Mucosa of rectum (tissue), 2 donors: ENCODE measurements around the gene BGN.

Experiments used
- H3K27ac ChIP-seq, 2 donors: one replicate each; pipeline ENCODE4 v1.7.0; 2013; ENCODE audit warnings: inconsistent platforms in 2 of 2, low read depth in 2 of 2, low read length in 2 of 2
- H3K27me3 ChIP-seq, 2 donors: one replicate each; pipeline ENCODE4 v1.7.0; 2013; ENCODE audit warnings: low read length in 2 of 2; ENCODE audit not compliant: control insufficient read depth in 2 of 2, insufficient read depth in 2 of 2
- H3K36me3 ChIP-seq, 2 donors: one replicate each; pipeline ENCODE4 v1.7.0; 2013; ENCODE audit warnings: low read length in 2 of 2; ENCODE audit not compliant: control insufficient read depth in 2 of 2, insufficient read depth in 2 of 2
- H3K4me1 ChIP-seq, 2 donors: one replicate each; pipeline ENCODE4 v1.7.0; 2013; ENCODE audit warnings: low read length in 2 of 2, mild to moderate bottlenecking in 1 of 2; ENCODE audit not compliant: control insufficient read depth in 2 of 2, insufficient read depth in 2 of 2
- H3K4me3 ChIP-seq, 2 donors: one replicate each; pipeline ENCODE4 v1.7.0; 2013; ENCODE audit warnings: low read length in 2 of 2
- H3K9ac ChIP-seq, 2 donors: one replicate each; pipeline ENCODE4 v1.7.0; 2013; ENCODE audit warnings: low read length in 2 of 2, low read depth in 1 of 2, mild to moderate bottlenecking in 1 of 2
- H3K9me3 ChIP-seq, 2 donors: one replicate each; pipeline ENCODE4 v1.7.0; 2013; ENCODE audit warnings: low read length in 2 of 2; ENCODE audit not compliant: control insufficient read depth in 2 of 2
- donor health status: healthy.
- donor health status: Normal muscosa, but diverticular disease.

The BGN gene

DNA sequence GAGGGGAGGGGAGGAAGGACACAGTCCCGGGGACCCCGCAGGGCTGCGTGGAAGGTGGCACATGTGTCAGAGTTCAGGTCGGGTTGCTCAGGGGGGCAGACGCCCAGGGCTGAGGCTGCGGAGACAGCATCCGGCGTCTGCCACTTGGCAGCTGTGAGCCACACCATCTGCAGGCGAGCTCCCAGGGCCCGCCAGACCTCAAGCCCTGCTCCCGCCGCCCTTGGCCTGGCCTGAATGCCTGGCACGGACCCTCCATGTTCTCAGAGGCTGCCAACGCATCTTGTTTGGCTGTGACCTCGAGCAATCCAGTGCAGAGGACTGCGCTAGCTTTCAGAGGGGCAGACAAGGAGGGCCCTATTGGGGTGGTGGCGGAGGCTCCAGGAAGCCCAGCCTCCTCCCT lies 5.1 kb downstream of the BGN start:
- Histone ChIP-seq H3K36me3 (no peaks in the 10 kb centered on the region), H3K27ac (no peak overlapping the region), H3K27me3 (peaks cover 0 to 3% of the 10 kb centered on the region in 2 donors), H3K4me3 (no peak overlapping the region), H3K9me3 (no peaks in the 10 kb centered on the region), H3K4me1 (no peaks in the 10 kb centered on the region), H3K9ac (no peak overlapping the region)

DNA sequence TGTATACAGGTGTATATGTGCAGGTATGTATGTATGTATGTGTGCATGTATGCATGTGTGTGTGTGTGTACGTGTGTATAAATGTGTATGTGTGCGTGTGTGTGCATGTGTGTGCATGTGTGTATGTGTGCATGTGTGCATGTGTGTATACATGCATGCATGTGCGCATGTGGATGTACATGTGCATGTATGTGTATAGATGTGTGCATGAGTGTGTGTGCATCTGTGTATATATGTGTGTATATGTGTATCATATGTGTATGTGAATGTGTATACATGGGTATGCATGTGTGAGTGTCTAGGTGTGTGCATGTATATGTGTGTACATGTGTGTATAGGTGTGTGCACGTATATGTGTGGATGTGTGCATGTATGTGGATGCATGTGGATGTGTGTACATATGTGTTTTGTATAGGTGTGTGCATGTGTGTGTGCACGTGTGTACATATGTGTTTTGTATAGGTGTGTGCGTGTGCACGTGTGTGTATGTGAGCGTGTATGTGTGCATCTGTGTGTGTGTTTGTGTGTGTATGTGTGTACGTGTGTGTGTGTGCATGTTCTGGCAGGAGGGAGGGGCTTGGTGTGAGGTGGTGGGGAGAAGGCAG lies 6.0 kb downstream of the BGN start:
- H3K4me1 ChIP-seq, result no peaks in the 10 kb centered on the region
- no peaks in the 10 kb centered on the region for H3K27me3 ChIP-seq
- no peak overlapping the region for H3K9ac ChIP-seq
- H3K4me3 ChIP-seq, result no peak overlapping the region
- H3K9me3 ChIP-seq, result no peaks in the 10 kb centered on the region
- no peak overlapping the region for H3K27ac ChIP-seq
- H3K36me3 ChIP-seq, result no peaks in the 10 kb centered on the region

- no peaks in the 10 kb centered on the region for H3K4me1 ChIP-seq
- no peaks in the 10 kb centered on the region for H3K9me3 ChIP-seq
- H3K27ac ChIP-seq, result no peak overlapping the region
- no peak overlapping the region for H3K4me3 ChIP-seq
- H3K36me3 ChIP-seq, result no peaks in the 10 kb centered on the region
- no peaks in the 10 kb centered on the region for H3K27me3 ChIP-seq
- no peak overlapping the region for H3K9ac ChIP-seq
These were observed 6.8 kb downstream of the BGN start for GRCh38 chrX:153501530-153501929.

DNA sequence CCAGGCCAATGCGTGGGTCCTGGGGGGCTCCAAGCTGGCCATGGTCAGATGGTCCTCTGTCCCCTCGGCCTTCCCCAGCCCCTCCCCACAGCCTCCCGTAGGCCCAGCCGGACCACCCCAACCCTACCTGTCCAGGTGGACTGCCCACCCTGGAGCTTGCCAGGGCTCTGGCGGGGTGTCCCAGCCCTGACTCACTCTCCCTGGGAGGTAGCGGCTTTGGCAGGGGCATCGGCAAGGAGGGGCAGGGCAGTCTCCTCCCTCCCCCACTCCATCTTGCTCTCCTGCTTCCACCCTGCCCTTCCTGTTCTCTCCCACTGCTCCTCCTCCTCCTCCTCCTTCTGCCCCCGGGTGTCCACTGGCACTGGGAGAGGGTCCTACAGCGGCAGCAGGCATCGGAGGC lies 7.4 kb downstream of the BGN start:
- Histone ChIP-seq H3K9ac (no peak overlapping the region), H3K36me3 (no peaks in the 10 kb centered on the region), H3K4me1 (no peaks in the 10 kb centered on the region), H3K27me3 (peaks cover 0 to under 1% of the 10 kb centered on the region in 2 donors), H3K9me3 (no peaks in the 10 kb centered on the region), H3K27ac (no peak overlapping the region), H3K4me3 (no peak overlapping the region)

- Histone ChIP-seq H3K4me3 (no peak overlapping the region), H3K9me3 (no peaks in the 10 kb centered on the region), H3K27me3 (peaks cover 0 to 4% of the 10 kb centered on the region in 2 donors), H3K9ac (no peak overlapping the region), H3K27ac (no peak overlapping the region), H3K4me1 (no peaks in the 10 kb centered on the region), H3K36me3 (no peaks in the 10 kb centered on the region)
These were observed 8.0 kb downstream of the BGN start for GRCh38 chrX:153502796-153503195.

DNA sequence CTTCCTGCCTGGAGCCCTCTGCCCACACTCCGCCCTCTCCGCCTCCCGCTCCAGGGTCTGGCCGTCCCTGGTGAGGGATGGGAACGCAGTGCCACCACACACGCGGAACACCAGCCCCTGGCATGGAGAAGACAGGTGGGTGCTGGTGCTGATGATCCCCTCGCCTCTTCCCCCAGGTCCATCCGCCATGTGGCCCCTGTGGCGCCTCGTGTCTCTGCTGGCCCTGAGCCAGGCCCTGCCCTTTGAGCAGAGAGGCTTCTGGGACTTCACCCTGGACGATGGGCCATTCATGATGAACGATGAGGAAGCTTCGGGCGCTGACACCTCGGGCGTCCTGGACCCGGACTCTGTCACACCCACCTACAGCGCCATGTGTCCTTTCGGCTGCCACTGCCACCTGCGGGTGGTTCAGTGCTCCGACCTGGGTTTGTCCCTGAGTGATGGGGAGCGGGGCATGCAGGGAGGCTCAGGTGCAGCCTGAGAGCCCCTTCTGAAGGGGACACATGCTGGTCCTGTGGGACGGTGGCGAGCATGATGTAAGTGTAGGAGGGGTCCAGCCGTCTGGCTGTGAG lies 9.8 kb downstream of the BGN start:
- Histone ChIP-seq H3K4me1 (no peaks in the 10 kb centered on the region), H3K27ac (no peak overlapping the region), H3K9ac (no peak overlapping the region), H3K36me3 (no peaks in the 10 kb centered on the region), H3K27me3 (peaks cover 2 to 4% of the 10 kb centered on the region in 2 donors), H3K4me3 (no peak overlapping the region), H3K9me3 (no peaks in the 10 kb centered on the region)

DNA sequence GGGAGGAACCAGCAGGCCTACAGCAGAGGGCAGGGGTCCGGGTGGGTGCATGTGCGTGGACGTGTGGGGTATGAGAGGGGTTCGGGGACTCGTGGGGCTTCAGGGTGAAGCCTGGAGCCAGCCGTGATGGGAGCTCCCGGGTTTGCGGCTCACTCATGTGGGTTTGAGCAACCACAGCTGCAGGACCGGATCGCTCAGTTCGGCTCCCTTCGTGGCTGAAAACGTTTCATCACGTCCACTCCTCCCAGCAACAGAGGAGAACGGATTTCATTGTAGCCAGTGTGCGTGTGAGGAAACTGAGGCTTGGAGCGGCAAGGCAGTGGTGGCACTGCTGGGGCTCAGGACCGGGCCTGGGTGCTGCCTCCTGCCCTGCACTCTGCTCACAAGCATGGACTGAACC lies 10.6 kb downstream of the BGN start:
- no peaks in the 10 kb centered on the region for H3K4me1 ChIP-seq
- no peaks in the 10 kb centered on the region for H3K36me3 ChIP-seq
- H3K27me3 ChIP-seq, result peaks cover 2 to 4% of the 10 kb centered on the region in 2 donors
- no peaks in the 10 kb centered on the region for H3K9me3 ChIP-seq
- H3K4me3 ChIP-seq, result no peak overlapping the region
- no peak overlapping the region for H3K9ac ChIP-seq
- no peak overlapping the region for H3K27ac ChIP-seq

DNA sequence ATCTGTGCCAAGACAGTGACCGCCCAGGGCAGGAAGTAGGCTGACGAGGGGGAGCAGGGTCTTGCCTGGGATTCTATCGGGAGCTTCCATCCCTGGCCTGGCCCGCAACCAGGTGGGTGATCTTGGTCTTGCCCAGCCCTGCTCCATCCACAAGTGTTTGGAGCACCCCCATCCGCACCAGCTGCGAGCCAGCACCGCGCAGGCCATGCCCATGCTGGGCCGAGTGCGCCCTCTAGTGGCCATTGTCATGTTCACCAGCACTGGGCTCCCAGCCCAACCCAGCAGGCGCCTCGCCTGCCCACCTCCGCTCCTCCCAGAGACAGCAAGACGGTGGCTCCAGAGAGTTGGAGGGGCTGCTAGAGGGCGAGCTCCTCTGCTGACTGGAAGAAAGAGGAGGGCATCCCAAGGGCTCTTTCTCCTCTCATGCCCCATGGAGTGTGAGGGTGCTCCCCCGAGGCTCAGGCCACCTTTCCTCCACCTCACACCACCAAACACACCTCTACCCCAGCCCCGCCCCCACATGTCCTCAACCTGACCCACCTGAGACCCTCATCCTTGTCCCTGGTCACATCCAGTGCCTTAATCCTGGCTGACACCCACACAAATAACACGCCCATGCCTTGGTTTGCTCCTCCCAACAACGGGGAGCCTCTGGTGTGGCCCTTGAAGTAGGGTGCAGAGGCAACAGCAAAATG lies 12.9 kb downstream of the BGN start:
- Histone ChIP-seq H3K36me3 (no peaks in the 10 kb centered on the region), H3K4me1 (no peaks in the 10 kb centered on the region), H3K9ac (no peak overlapping the region), H3K4me3 (no peak overlapping the region), H3K27me3 (peaks cover 4 to 6% of the 10 kb centered on the region in 2 donors), H3K9me3 (no peaks in the 10 kb centered on the region), H3K27ac (no peak overlapping the region)

DNA sequence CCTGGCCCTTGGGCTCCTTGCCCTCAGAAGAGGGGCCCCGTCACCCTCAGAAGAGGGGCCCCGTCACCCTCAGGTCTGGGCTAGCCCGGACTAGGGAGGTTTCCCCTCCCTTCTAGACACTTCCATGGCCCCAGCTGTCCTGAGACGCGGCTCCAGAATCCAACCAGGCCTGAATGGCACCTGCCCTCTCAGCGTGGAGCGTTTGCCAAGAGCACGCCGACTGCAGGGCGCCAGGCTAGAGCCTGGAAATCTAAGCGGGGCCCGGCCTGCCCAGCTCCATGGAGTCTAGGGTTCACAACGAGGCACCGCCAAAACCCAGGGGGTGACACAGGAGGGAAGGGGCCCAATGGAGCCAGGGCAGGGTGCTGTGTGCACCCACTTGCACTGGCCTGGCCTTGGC lies 14.8 kb downstream of the BGN start:
- H3K9me3 ChIP-seq, result no peaks in the 10 kb centered on the region
- no peak overlapping the region for H3K27ac ChIP-seq
- H3K4me1 ChIP-seq, result no peaks in the 10 kb centered on the region
- H3K9ac ChIP-seq, result no peak overlapping the region
- H3K36me3 ChIP-seq, result no peaks in the 10 kb centered on the region
- peaks cover 4 to 6% of the 10 kb centered on the region in 2 donors for H3K27me3 ChIP-seq
- no peak overlapping the region for H3K4me3 ChIP-seq

DNA sequence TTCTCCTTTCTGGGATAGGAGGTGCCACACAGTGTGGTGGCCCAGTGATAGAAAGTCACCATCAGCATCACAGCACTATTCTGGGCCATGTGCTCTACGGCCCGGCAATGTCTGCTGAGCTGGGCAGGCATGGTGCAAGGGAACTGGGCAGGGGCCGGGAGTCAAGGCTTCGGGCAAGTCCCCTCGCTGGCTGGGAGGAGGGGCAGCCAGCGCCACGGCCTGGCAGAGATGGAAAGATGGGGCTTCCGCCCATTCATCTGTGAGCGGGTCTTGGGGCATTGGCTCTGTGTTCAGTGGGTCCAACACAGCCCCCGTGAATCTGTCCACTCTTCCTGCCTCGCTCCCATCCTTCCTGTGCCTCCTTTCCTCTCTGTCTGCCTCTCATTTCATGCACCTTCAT lies 15.6 kb downstream of the BGN start:
- Histone ChIP-seq H3K27ac (no peak overlapping the region), H3K36me3 (no peaks in the 10 kb centered on the region), H3K4me3 (no peak overlapping the region), H3K27me3 (peaks cover 4 to 8% of the 10 kb centered on the region in 2 donors), H3K9ac (no peak overlapping the region), H3K9me3 (no peaks in the 10 kb centered on the region), H3K4me1 (no peaks in the 10 kb centered on the region)
